T-helper 2 cell (primary cell): ENCODE measurements around the gene DDX39B.
A peak's percentile ranks its signal among the peaks of the same experiment; 100 is the strongest.
"Not testable (repeated sequence)": the region's sequence is repeated elsewhere in the genome, so short reads cannot be mapped to it uniquely, and the experiment has no call there.

Source experiments
- DNase-seq, 5 experiments: peaks; one replicate each; pipeline versions ENCODE4 v3.0.0 to v3.0.0-alpha.2; 2012 to 2022

The DDX39B gene

GRCh38 chr6:31528821-31529328 lies 12.9 kb downstream of the DDX39B start, which contains the start of gene MCCD1:
Gene MCCD1, plus strand, starts transcription at chr6:31528962. Its CDS starts 53 bp downstream, at chr6:31529015.
- no peak for DNase-seq

GRCh38 chr6:31528307-31528777 lies 13.5 kb downstream of the DDX39B start:
- DNase-seq = no peak

DNA sequence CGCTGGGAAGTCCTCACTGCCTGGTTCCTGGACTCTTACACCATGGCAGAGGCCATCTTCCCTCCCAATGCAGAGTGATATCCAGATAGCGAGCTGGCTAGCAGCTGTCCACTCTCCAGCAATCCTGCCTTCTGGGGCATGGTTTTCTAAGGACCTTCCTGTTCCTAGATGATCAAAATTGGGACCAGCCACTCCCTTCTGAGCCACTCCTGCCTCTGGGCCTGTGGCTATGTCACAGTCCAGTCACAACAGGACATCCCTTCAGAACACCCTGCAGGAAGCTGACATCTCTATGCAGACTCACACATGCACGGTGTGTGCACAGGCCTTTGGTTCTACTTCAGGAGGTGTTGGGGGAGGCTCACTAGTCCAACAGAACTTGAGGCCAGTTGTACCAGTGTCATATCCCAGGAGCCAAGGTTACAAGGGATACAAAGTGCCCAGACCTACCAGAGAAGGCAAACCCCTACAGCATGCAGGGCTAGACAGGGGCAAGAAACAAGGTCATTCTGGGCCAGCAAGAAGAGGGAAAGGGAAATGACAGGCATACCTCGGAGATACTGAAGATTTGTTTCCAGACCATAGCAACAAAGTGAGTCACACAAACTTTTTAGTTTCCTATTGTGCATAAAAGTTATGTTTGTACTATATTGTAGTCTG lies 15.7 kb downstream of the DDX39B start:
- DNase-seq = no peak

GRCh38 chr6:31525553-31525931 lies 16.3 kb downstream of the DDX39B start:
- DNase-seq = no peak

- DNase-seq = no peak
These were observed 20.0 kb downstream of the DDX39B start for GRCh38 chr6:31521835-31522234.

GRCh38 chr6:31513456-31514165 lies 28.2 kb downstream of the DDX39B start:
- no peak for DNase-seq

DNA sequence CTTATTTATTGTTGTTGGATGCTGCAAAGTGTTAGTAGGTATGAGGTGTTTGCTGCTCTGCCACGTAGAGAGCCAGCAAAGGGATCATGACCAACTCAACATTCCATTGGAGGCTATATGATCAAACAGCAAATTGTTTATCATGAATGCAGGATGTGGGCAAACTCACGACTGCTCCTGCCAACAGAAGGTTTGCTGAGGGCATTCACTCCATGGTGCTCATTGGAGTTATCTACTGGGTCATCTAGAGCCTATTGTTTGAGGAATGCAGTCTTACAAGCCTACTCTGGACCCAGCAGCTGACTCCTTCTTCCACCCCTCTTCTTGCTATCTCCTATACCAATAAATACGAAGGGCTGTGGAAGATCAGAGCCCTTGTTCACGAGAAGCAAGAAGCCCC lies 31.8 kb downstream of the DDX39B start:
- no peak for DNase-seq

GRCh38 chr6:31509036-31509435 lies 32.8 kb downstream of the DDX39B start:
- not testable (repeated sequence) for DNase-seq

GRCh38 chr6:31502586-31502985 lies 39.2 kb downstream of the DDX39B start:
- no peak for DNase-seq

DNA sequence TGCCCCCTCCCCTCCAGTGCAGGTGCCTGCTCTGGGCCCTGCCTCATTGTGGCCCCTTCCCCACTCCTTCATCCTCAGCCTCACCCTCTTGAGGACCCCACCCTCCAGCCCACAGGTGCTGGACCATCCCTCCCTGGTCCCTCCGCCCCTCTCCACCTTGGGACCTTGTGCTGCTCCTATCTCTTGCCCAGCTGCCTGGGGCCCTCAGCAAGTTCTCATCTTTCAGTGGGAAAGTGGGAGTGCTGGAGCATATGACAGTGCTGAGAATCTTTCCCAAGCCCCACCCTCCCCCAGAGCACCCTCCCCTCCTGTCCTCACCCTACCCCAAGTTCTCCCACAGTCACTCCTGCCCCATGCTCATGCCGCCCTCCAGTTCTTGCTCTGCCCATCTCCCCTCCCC lies 42.2 kb downstream of the DDX39B start:
- DNase-seq = not testable (repeated sequence)

- no peak for DNase-seq
These were observed 43.1 kb downstream of the DDX39B start for GRCh38 chr6:31498748-31499147.

- DNase-seq = peak; percentile 72 to 85 (median 81)
These were observed 44.0 kb downstream of the DDX39B start, which contains the start of gene MICB for GRCh38 chr6:31497531-31498476. Gene MICB, plus strand, starts transcription at chr6:31498145. Its CDS starts 49 bp downstream, at chr6:31498194.

DNA sequence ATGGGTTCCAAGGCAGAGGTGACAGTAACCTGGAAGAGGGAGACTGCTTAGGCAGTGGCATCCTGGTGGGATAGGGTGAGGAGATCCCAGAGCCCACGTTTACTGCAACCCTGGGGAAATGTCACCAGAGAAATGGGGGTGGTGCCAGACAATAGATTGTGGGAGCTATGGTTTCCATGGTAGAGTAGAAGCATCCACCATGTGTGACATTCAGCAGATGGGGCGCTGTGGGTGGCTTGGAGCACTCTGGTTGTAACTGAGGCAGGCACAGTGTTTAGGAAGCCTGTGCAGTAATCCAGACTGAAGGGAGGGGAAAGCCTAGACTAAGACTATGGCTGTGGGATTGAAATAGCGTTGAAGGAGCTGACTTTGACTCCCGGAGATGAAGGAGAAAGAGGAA lies 45.0 kb downstream of the DDX39B start:
- peak in 1 of 5 experiments; percentile 33 for DNase-seq

DNA sequence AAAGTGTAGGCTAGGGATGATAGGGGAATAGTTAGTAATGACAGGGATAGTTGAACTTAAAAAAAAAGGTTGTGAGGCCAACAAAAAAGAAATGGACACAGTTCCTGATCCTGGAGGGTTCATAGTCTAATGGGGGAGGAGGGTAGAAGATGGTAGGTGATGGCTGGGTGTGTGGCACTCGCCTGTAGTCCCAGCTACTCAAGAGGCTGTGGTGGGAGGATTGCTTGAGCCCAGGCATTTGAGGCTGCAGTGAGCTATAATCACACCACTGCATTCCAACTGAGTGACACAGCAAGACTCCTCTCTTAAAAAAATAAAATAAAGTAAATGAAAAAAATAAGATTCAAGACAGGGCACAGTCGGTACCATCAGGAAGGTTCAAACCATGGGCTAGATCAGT lies 46.2 kb downstream of the DDX39B start:
- DNase-seq = no peak

DNA sequence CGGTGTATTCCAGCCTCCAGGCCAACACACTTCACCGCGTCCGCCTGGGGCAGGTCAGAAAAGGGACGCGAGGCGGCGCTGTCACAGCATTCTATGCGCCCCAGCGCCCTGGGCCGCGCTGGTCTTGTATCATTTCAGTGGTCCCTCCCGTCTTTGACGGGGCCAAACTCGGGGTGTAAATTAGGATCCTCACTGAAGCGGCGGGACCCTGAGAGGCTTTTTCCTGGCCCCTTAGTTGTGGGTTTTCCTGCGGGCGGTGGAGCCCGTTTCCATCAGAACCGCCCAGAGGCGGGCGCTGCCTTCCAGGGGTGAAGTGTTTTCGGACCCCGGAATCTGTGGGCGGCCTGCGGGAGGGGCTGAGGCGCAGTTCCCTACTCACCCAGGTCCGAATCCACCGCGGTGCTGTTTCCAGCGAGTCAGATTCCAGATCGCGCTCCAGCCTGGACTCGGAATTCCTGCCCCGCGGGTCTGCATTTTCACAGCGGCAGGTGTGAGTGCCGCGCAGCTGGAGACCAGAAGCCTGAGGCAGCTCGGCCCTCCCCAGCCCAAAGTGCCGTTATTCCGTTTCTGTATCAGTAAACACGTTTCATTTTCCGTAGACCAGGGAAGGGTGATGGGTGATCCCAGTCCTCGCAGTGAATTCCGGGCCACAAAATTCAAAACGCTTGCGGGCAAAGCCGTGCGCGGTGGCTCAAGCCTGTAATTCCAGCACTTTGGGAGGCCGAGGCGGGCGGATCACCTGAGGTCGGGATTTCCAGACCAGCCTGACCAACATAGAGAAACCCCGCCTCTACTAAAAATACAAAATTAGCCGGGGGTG lies 47.7 kb downstream of the DDX39B start:
- DNase-seq = peak; percentile 43 to 80 (median 69)

DNA sequence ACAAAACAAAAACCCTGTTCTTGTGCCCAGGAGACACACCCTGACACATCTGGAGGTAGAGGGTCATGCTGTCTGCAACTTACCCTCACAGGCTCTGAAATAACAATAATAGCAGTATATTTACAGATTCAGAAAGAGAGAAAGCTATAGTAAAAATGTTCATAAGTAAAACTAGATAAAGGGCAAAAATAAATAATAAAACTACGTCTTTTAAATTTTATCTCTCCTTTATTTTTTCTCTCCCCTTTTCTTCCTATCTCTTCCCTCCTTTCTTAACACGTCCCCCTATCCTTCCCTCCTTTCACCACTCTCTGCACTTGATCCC lies 48.3 kb downstream of the DDX39B start:
- not testable (repeated sequence) for DNase-seq

- DNase-seq = no peak
These were observed 51.5 kb downstream of the DDX39B start for GRCh38 chr6:31490115-31490873.

- no peak for DNase-seq
These were observed 52.7 kb downstream of the DDX39B start for GRCh38 chr6:31489086-31489485.

DNA sequence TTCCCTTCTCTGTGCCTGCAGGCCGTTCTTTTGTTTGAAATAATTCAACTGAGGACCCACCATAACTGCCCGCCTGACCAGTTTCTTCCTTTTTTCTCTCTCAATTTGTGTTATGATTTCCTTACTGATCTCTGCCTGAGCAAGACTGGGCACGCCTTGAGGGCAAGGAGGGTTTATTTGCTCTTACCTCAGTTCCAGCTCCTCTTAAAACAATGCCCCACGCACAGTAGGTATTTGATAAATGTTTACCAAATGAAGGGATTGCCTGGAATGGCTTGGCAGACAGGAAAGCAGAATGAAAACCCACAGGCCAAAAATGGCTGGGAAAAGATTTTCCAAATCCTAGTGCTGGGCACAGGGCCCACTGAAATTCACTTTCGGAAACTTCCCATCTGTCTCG lies 54.1 kb downstream of the DDX39B start:
- DNase-seq = not testable (repeated sequence)

DNA sequence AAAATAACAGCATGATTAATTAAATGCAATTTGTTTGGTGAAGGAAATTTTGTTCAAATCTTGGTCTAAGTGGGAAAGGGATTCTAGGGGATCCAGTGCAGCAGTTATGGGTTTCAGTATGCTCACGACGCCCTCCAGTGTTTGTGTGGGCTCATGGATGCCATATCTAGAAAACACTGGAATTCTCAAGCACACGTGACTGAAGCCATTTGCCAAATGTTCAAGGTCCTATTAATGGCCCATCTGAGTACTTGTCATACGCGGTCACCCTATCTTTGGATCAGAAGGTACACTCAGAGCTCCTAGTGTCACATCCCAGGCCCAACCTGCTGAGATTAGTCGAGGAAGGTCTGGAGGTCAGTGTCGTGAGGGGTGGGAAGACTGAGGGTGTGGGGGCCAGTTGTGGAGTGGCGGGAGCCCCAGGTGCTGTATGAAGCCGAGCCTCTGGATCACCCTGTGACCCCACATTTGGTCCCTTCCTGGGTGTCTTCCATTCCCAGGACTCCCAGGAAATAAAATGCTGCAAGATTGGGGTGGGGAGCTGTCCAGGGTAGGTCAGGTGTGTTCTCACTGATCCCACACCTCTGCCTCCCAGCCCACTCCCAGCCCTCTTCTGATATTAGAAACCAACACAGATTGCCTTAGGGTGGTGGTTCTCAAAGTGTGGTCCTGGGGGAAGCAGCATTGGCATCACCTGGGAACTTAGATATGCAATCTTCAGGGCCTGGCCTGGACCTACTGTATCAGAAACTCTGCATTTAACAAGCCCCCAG lies 55.6 kb downstream of the DDX39B start:
- DNase-seq = not testable (repeated sequence)
